A549 (cell line): ENCODE data around the gene TMIGD1.
"Not testable (repeated sequence)": the region's sequence is repeated elsewhere in the genome, so short reads cannot be mapped to it uniquely, and the experiment has no call there.

Source experiments
- CEBPB ChIP-seq, 2 experiments: fragments of >200 bp in 1 of 2; sonication (Bioruptor Twin) in 1 of 2; formaldehyde crosslinking in 1 of 2; IDR thresholded peaks; 2 replicates each; pipeline ENCODE4 v1.6.1; 2012 to 2016
- EP300 ChIP-seq, 2 experiments: fragments of >200 bp; sonication (Bioruptor Twin); formaldehyde crosslinking; IDR thresholded peaks; 2 replicates in 1 of 2; 3 replicates in 1 of 2; pipeline ENCODE4 v1.6.1; 2016 to 2017
- ESRRA ChIP-seq: fragments of 150-350 bp; IDR thresholded peaks from 2 replicates; pipeline ENCODE4 v1.6.1; 2014; ENCODE audit warnings: mild to moderate bottlenecking, low read length, borderline replicate concordance
- JUNB ChIP-seq: fragments of >200 bp; sonication (Bioruptor Twin); formaldehyde crosslinking; IDR thresholded peaks from 2 replicates; pipeline ENCODE4 v1.6.1; 2016
- MAFK ChIP-seq: fragments of 450-650 bp; IDR thresholded peaks from 2 replicates; pipeline ENCODE4 v1.6.1; 2014; ENCODE audit not compliant: partially characterized antibody
- NR3C1 ChIP-seq: fragments of >200 bp; sonication (Bioruptor Twin); formaldehyde crosslinking; IDR thresholded peaks from 3 replicates; pipeline ENCODE4 v1.6.1; 2017
- POLR2A ChIP-seq: IDR thresholded peaks from 2 replicates; pipeline ENCODE4 v1.6.1; 2012; ENCODE audit warnings: mild to moderate bottlenecking, low read length
- POLR2AphosphoS2 ChIP-seq: conservative IDR thresholded peaks from 2 replicates; pipeline ENCODE4 v1.6.1; 2012; ENCODE audit warnings: low read length, improper control_type of control experiment, inconsistent platforms
- RAD21 ChIP-seq, 2 experiments: fragments of >200 bp in 1 of 2; sonication (Bioruptor Twin) in 1 of 2; formaldehyde crosslinking in 1 of 2; IDR thresholded peaks in 1 of 2; conservative IDR thresholded peaks in 1 of 2; 2 replicates in 1 of 2; 3 replicates in 1 of 2; pipeline ENCODE4 v1.6.1; 2012 to 2018; ENCODE audit warnings: inconsistent platforms in 1 of 2
- RNF2 ChIP-seq: fragments of 200-600 bp; sonication (generic); IDR thresholded peaks from 2 replicates; pipeline ENCODE4 v1.6.1; 2016; ENCODE audit warnings: low read depth, mild to moderate bottlenecking, antibody characterized with exemption, moderate library complexity, borderline replicate concordance
- SMC3 ChIP-seq: fragments of >200 bp; sonication (Bioruptor Twin); formaldehyde crosslinking; IDR thresholded peaks from 3 replicates; pipeline ENCODE4 v1.6.1; 2018; ENCODE audit warnings: inconsistent platforms
- TF ChIP-seq, protein P1 (sequence below): fragments of >200 bp; sonication (Bioruptor Twin); formaldehyde crosslinking; IDR thresholded peaks from 3 replicates; pipeline ENCODE4 v1.5.1; 2016
- TF ChIP-seq, protein P2 (sequence below): fragments of 250-450 bp; sonication (Bioruptor Pico); IDR thresholded peaks from 2 replicates; pipeline ENCODE4 v1.5.0; 2020; ENCODE audit warnings: low read depth, mild to moderate bottlenecking, moderate library complexity
- TF ChIP-seq, protein P3 (sequence below): fragments of 450-650 bp; IDR thresholded peaks from 2 replicates; pipeline ENCODE4 v1.6.1; 2014; ENCODE audit warnings: antibody characterized with exemption

DNA sequence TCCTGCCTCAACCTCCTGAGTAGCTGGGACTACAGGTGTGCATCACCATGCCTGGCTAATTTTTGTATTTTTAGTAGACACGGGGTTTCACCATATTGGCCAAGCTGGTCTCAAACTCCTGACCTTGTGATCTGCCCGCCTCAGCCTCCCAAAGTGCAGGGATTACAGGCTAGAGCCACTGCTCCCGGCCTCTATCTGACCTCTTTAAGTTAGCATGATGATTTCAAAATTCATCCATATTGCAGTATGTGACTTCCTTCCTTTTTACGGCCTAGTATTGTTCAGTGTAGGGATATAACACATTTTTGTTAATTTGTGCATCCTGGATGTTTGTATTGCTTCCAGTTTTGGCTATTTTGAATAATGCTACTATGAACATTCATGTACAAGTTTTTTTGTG, 17.4 kb upstream of the TMIGD1 start:
- not testable (repeated sequence) for TF ChIP-seq RAD21 (conservative IDR thresholded peaks at IDR 0.05 in 1 of 2, IDR thresholded peaks at IDR 0.05 in 1 of 2); POLR2A; ESRRA; JUNB; SMC3; MAFK; EP300 (IDR thresholded peaks at IDR 0.05); RNF2; CEBPB (IDR thresholded peaks at IDR 0.05); POLR2AphosphoS2; NR3C1
- TF ChIP-seq, protein P1, sequence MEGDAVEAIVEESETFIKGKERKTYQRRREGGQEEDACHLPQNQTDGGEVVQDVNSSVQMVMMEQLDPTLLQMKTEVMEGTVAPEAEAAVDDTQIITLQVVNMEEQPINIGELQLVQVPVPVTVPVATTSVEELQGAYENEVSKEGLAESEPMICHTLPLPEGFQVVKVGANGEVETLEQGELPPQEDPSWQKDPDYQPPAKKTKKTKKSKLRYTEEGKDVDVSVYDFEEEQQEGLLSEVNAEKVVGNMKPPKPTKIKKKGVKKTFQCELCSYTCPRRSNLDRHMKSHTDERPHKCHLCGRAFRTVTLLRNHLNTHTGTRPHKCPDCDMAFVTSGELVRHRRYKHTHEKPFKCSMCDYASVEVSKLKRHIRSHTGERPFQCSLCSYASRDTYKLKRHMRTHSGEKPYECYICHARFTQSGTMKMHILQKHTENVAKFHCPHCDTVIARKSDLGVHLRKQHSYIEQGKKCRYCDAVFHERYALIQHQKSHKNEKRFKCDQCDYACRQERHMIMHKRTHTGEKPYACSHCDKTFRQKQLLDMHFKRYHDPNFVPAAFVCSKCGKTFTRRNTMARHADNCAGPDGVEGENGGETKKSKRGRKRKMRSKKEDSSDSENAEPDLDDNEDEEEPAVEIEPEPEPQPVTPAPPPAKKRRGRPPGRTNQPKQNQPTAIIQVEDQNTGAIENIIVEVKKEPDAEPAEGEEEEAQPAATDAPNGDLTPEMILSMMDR, result not testable (repeated sequence)
- TF ChIP-seq, protein P2, sequence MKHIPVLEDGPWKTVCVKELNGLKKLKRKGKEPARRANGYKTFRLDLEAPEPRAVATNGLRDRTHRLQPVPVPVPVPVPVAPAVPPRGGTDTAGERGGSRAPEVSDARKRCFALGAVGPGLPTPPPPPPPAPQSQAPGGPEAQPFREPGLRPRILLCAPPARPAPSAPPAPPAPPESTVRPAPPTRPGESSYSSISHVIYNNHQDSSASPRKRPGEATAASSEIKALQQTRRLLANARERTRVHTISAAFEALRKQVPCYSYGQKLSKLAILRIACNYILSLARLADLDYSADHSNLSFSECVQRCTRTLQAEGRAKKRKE (CRISPR knock-in tag), result not testable (repeated sequence)
- TF ChIP-seq, protein P3, sequence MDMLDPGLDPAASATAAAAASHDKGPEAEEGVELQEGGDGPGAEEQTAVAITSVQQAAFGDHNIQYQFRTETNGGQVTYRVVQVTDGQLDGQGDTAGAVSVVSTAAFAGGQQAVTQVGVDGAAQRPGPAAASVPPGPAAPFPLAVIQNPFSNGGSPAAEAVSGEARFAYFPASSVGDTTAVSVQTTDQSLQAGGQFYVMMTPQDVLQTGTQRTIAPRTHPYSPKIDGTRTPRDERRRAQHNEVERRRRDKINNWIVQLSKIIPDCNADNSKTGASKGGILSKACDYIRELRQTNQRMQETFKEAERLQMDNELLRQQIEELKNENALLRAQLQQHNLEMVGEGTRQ, result not testable (repeated sequence)
